GM12874 (cell line): ENCODE measurements around the gene SRRM4.
A peak's percentile ranks its signal among the peaks of the same experiment; 100 is the strongest.

ENCODE experiments used
- TF ChIP-seq, protein P1 (sequence below): IDR thresholded peaks from 2 replicates; pipeline ENCODE4 v1.5.1; 2011; ENCODE audit warnings: low read depth, mild to moderate bottlenecking, control low read depth, low read length, moderate library complexity; ENCODE audit not compliant: insufficient read depth

Gene SRRM4

GRCh38 chr12:119115296-119115905 is 134.1 kb downstream of the SRRM4 start:
- TF ChIP-seq, protein P1, sequence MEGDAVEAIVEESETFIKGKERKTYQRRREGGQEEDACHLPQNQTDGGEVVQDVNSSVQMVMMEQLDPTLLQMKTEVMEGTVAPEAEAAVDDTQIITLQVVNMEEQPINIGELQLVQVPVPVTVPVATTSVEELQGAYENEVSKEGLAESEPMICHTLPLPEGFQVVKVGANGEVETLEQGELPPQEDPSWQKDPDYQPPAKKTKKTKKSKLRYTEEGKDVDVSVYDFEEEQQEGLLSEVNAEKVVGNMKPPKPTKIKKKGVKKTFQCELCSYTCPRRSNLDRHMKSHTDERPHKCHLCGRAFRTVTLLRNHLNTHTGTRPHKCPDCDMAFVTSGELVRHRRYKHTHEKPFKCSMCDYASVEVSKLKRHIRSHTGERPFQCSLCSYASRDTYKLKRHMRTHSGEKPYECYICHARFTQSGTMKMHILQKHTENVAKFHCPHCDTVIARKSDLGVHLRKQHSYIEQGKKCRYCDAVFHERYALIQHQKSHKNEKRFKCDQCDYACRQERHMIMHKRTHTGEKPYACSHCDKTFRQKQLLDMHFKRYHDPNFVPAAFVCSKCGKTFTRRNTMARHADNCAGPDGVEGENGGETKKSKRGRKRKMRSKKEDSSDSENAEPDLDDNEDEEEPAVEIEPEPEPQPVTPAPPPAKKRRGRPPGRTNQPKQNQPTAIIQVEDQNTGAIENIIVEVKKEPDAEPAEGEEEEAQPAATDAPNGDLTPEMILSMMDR: peak; percentile 76

- TF ChIP-seq, protein P1: no peak
Measured at GRCh38 chr12:119117936-119118335, 136.6 kb downstream of the SRRM4 start.

- TF ChIP-seq, protein P1: no peak
Measured at GRCh38 chr12:119118625-119119024, 137.3 kb downstream of the SRRM4 start.

DNA sequence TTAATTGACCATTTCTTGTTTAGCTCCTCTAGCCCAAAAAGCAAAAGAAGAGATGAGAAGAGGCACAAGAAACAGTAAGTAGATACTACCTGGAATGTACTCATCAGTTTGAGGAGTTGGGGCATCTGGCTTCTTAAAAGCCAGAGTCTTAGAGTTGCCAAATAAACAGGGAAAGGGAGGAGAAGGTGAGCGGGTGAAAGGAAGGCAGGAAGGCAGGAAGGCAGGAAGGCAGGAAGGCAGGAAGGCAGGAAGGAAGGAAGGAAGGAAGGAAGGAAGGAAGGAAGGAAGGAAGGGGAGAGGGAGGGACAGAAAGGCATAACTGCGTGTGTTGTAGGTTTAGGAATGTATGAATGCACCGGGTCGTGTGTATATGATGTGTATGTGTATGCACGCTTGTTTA is 140.7 kb downstream of the SRRM4 start:
- TF ChIP-seq, protein P1: no peak

DNA sequence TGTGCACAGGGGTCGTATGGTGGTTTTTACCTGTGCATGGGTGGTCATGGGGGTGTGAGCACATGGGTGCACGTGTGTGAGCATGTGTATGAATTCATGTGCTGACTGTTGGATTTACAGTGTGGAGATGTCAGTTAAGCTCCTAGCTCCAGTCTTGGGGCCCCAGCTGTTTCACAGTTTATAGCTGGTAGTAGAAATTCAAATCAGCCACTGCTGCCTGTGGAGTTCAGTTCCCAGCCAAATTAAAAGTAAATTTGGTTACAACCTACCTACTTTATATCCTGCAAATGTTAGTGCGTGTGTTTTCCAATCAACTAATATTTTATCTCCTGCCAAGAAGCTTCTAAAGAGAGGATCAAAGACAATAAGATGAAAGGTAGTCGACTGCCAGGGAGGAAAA is 141.4 kb downstream of the SRRM4 start:
- TF ChIP-seq, protein P1: no peak

DNA sequence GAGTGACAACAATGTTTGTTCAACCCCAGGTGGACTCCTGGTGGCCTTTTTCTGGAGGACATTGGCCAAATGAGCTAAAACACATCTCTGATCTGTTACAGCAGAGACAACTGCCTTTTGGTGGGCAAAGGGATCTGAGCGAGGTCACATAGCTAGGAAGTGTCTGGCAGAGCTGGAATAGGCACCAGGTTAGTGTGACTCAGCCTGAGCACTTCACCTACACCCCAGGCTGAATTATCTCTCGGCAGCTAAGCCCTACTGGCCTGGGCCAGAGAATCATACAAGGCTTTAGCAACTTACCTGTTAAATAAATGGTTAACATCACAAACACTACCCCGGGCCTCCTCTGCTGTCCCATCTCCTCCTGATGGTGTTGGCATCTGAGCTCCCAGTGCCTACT is 147.2 kb downstream of the SRRM4 start:
- TF ChIP-seq, protein P1: no peak

DNA sequence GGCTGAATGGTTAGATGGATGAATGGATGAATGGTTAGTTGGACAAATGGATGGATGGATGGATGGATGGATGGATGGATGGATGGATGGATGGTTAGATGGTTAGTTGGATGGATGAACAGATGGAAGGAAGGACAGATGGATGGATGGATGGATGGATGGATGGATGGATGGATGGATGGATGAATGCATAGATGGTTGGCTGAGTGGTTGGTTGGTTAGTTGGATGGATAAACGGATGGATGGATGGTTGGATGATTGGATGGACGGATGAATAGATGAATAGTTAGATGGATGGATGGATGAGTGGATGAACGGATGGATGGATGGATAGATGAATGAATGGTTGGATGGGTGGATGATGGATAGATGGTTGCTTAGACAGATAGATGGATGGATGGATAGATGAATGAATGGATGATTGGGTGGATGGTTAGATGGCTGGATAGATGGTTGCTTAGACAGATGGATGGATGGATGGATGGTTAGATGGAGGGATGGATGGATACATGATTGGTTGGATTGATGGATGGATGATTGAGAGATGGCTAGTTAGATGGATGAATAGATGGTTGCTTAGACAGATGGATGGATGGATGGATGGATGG is 148.6 kb downstream of the SRRM4 start:
- TF ChIP-seq, protein P1: no peak

DNA sequence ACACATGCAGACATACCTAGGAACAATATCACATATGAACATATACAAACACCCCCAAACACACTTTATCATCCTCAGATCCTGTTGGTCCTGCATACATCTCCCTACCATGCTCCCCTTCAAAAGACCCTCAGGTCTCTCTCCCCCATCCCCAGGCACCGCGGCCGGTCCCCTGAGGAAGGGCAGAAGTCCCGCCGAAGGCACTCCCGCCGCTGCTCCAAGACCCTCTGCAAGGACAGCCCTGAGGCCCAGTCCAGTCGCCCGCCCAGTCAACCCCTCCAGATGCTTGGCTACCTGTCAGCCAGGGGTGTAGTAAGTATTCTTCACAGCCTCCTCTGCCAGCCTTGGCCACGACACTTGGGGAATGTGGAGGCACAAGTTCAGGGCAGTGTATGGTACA is 149.2 kb downstream of the SRRM4 start:
- TF ChIP-seq, protein P1: no peak
